ENCODE results near the gene PCA3. TPM values are rescaled to one million over a fixed set of nuclear protein-coding genes. Genes with fewer than 3 reads are reported as not detected.

Gene PCA3
- total and polyA plus RNA-seq, 12 donors = 0.06 to 0.14 (median 0.07) TPM; not detected in 9

DNA sequence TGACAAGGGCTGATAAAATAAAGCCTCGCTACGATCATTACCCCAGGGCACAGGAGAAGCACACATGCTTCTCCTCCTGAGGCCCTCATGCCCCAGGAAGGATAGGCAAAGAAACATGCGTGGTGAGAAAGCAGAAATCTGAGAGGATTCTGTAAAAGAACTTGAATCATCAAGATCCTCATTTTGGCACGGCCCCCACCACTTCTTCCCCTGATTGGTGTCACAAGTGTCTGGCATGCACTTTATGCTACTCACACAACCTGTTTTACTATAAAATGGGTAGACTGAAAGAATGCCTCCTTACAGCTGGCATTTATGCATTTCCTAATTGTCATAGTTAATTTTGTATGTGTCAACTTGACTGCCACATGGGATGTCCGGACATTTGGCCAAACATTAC, 32.1 kb downstream of the PCA3 start:
- intact Hi-C loops (cut with DNase I) = no loop called here
- Histone ChIP-seq H3K4me3 (no peak overlapping the region), H3K9me3 (replicated peaks in 1 of 3) (no peaks in the 10 kb centered on the region), H3K27me3 (no peaks in the 10 kb centered on the region), H3K4me1 (replicated peaks in 1 of 2) (no peaks in the 10 kb centered on the region), H3K27ac (no peak overlapping the region), H3K36me3 (replicated peaks in 1 of 2) (no peaks in the 10 kb centered on the region)
- 71 to 81% (median 79%) methylated on average over 5 of the region's 5 CpGs for WGBS, 4 donors
- TF ChIP-seq, protein P1, sequence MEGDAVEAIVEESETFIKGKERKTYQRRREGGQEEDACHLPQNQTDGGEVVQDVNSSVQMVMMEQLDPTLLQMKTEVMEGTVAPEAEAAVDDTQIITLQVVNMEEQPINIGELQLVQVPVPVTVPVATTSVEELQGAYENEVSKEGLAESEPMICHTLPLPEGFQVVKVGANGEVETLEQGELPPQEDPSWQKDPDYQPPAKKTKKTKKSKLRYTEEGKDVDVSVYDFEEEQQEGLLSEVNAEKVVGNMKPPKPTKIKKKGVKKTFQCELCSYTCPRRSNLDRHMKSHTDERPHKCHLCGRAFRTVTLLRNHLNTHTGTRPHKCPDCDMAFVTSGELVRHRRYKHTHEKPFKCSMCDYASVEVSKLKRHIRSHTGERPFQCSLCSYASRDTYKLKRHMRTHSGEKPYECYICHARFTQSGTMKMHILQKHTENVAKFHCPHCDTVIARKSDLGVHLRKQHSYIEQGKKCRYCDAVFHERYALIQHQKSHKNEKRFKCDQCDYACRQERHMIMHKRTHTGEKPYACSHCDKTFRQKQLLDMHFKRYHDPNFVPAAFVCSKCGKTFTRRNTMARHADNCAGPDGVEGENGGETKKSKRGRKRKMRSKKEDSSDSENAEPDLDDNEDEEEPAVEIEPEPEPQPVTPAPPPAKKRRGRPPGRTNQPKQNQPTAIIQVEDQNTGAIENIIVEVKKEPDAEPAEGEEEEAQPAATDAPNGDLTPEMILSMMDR (IDR thresholded peaks at IDR 0.05) = no peak
- no peak for TF ChIP-seq POLR2A (IDR thresholded peaks at IDR 0.05)
- no peak for DNase-seq

DNA sequence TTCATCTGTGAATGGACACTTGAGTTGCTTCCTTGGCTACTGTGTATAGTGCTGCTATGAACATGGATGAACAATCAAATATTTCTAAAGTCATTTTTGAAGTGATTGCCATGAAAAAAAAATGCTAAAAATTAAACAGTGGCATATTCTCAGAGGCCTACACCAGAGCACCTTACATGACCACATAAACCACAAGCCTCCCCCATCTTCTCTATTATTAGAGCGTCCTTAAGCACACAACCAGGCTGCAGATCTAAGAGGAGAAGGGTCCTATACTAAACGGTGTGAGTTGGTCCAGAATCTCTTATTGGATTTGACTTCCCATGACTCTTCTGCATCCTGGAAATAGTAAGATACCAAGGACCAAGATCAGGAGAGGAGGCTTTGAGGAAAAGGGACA, 34.3 kb downstream of the PCA3 start:
- H3K9me3 ChIP-seq (replicated peaks in 1 of 3) = no peaks in the 10 kb centered on the region
- no peaks in the 10 kb centered on the region for H3K36me3 ChIP-seq (replicated peaks in 1 of 2)
- DNase-seq = no peak
- H3K27me3 ChIP-seq = no peaks in the 10 kb centered on the region
- intact Hi-C loops (cut with DNase I) = no loop called here
- no peak for TF ChIP-seq POLR2A (IDR thresholded peaks at IDR 0.05)
- TF ChIP-seq, protein P1 (IDR thresholded peaks at IDR 0.05) = no peak
- no peak overlapping the region for H3K27ac ChIP-seq
- whole genome bisulfite sequencing, 4 donors = 68 to 81% (median 72%) methylated on average over 2 of the region's 2 CpGs
- no peak overlapping the region for H3K4me3 ChIP-seq
- H3K4me1 ChIP-seq (replicated peaks in 1 of 2) = no peaks in the 10 kb centered on the region

DNA sequence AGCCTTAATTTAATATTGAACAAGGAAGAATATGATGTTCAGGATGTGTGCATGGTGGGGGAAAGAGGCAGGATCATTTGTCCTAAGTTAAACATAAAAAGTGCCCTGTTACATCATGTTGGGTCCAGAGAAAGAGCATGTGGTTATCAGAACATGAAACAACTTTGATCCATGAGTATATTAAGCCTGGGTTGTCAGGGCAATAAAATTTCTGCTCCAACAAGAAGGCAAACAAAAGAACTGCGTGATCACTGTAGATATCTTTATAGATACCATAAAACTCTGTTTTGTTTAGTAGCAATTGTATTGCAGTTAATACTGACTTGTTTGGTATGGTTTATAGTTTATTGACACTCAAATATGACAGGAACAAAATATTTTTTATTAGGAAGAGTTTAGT, 35.2 kb downstream of the PCA3 start:
- TF ChIP-seq, protein P1 (IDR thresholded peaks at IDR 0.05) = no peak
- TF ChIP-seq POLR2A (IDR thresholded peaks at IDR 0.05) = no peak
- H3K4me3 ChIP-seq = no peak overlapping the region
- no peak overlapping the region for H3K27ac ChIP-seq
- 71 to 86% (median 80%) methylated on average over 1 of the region's 1 CpG for WGBS, 4 donors
- no peaks in the 10 kb centered on the region for H3K36me3 ChIP-seq (replicated peaks in 1 of 2)
- H3K4me1 ChIP-seq (replicated peaks in 1 of 2) = no peaks in the 10 kb centered on the region
- intact Hi-C loops (cut with DNase I) = no loop called here
- no peaks in the 10 kb centered on the region for H3K27me3 ChIP-seq
- DNase-seq = no peak
- H3K9me3 ChIP-seq (replicated peaks in 1 of 3) = no peaks in the 10 kb centered on the region

DNA sequence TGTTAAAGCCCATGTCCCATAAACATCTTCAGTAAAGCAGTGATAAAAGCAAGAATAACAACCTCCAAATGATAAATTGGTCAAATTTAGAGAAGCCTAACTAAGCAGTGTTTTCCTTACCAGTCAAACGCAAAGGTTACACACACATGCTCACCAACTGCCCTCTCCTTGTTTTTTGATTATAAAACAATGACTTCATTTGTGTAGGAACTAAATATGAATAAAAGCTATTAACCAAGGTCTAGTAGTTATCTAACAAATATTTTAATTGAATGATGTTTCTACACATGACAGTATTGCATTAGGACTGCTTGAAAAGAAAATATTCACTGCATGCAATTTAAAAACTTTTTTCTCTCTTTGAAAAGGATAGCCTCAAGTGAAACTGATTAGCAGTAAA, 36.7 kb downstream of the PCA3 start:
- no peaks in the 10 kb centered on the region for H3K9me3 ChIP-seq (replicated peaks in 1 of 3)
- TF ChIP-seq POLR2A (IDR thresholded peaks at IDR 0.05) = no peak
- TF ChIP-seq, protein P1 (IDR thresholded peaks at IDR 0.05) = no peak
- no peak overlapping the region for H3K27ac ChIP-seq
- intact Hi-C loops (cut with DNase I) = loop anchor here (10.0 kb wide), 2 partner anchors 184 to 344 kb away; no protein-coding TSS in a partner anchor
- no peak overlapping the region for H3K4me3 ChIP-seq
- DNase-seq = no peak
- H3K27me3 ChIP-seq = no peaks in the 10 kb centered on the region
- WGBS, 4 donors = 58 to 72% (median 67%) methylated on average over 1 of the region's 1 CpG
- H3K36me3 ChIP-seq (replicated peaks in 1 of 2) = no peaks in the 10 kb centered on the region
- no peaks in the 10 kb centered on the region for H3K4me1 ChIP-seq (replicated peaks in 1 of 2)
